NCI-H2171 (cell line): ENCODE measurements around the gene LRRC59.

Source experiments
- DNase-seq: peaks from one replicate; lab custom pipeline; 2025; lab: John Stamatoyannopoulos, UW

The LRRC59 gene

DNA sequence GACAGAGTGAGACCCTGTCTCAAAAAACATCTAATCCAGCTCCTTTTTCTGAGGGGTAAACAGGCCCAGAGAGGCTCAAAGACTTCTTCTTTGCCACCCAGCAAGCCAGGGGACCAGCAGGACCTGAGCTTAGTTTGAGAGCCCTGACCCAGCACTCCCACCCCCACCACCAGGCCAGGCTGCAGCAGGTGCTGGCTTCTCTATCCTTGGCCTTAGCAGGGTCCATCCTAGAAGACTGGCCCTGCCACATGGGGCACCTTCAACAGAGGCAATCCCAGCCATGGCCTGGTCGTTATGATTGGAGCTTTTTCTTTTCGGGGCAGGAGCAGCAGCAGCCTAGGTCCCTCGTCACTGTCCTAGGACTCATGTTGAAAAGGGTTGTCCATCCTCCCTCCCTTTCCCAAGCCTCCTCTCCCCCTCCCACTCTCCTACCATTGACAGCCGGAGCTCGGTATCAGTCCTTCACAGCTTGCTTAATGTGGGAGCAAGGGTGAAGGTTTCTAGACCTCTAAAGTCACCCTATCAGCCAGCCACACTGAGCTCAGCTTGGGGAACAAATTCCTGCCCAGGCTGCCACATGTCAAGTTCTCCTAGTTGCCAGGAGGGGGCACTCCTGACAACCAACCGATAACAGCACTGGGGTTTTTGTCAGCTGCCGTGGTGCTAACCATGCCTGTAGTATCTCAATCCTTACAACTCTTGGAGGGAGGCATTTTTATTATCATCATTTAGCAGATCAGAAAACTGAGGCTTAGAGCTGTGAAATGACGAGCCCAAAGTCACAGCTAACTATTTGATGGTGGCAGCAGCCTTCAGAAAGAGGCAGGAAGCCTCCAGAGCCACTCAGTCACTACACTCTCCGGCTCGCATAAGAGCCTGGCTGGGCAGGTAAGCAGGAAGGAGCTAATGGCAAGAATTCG, 35.5 kb downstream of the LRRC59 start:
- peak; percentile 4 for DNase-seq

DNA sequence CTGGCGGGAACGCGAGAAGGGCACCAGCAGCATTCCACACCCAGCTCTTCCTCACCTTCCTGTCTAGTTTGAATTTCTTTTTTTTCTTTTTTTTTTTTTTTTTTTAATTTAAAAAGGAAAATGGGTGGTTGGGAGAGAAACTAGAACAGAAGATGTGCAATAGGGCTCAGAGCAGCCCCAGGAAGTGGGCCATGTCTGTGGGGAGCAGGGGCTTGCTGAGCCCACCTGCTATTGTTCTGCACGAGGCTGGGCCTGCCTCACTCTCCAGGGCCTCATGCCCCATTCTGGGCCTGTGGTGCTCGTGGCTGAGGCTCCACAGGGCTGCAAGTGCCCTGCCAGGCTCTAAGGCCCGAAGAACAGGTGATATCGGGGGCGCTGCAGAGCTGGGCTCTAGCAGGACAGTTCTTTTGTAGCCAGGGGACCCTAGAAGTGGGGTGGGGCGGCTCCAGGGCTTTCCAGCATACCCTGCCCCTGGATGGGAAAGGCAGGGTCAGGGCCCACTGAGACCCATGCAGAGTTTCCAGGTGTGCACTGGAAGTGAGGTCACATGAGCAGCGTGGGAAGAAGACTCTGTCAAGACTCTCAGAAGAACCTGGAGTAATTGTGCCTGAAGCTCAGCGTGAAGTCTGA, 36.7 kb downstream of the LRRC59 start:
- DNase-seq: no peak

DNA sequence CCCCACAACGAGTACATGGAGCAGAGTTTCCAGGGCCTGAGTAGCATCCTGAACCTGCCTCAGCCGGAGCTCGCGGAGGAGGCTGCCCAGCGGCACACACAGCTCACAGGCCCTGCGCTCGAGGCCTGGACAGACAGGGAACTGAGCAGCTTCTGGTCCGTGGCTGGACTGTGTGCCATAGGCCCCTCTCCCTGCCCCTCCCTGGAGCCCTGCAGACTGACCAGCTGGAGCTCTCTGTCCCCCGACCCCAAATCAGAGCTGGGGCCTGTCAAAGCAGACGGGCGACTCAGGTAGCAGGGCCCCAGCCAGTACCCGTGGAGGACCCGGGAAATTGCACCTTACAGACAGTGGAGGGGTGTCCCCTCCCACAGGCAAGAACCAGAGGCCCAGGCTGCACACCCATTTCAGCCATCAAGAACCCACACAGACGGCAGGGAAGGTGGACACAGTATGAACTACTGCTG, 37.3 kb downstream of the LRRC59 start:
- no peak for DNase-seq

DNA sequence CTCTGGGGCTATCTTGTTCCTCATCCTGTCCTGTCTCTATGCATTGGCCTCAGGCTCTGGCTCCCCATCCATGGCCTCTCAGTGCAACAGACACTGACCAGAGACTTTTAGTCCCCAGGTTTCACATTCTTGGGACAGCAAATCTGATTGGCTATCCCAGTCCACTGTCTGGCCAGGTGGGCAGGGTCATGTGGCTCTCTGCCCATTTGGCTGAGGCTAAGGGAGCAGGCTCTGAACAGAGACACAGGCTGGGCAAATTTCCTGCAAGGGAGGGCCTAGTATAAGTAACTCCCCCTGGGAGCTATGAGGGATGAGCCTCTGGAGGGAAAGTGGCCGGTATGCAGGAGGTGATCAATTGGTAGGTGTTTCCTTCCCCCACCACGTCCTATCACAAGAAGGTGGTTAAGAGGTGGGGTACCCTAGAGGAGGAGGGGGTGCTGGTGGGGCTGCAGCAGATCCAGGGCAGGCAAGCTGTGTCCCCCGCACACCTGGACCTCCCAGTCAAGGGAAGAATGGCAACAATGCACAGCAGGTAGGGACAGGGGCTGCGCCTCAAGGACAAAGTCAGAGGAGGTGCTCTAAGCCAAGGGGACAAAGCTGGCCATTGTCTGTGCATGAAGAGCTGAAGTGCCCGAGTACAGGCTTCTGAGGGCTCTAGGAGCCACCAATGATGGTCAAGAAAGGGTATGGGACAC, 38.2 kb downstream of the LRRC59 start:
- DNase-seq: no peak

DNA sequence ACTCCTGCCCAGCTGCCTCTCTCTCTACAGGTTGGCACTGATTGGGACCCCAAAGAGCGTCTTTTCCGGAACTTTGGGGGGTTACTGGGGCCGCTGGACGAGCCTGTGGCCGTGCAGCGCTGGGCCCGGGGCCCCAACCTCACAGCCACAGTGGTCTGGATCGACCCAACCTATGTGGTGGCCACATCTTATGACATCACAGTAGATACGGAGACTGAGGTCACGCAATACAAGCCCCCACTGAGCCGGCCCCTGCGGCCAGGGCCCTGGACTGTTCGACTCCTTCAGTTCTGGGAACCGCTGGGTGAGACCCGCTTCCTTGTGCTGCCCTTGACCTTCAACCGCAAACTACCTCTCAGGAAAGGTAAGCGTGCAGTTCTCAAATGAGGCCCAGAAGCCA, 39.1 kb downstream of the LRRC59 start:
- DNase-seq: no peak

DNA sequence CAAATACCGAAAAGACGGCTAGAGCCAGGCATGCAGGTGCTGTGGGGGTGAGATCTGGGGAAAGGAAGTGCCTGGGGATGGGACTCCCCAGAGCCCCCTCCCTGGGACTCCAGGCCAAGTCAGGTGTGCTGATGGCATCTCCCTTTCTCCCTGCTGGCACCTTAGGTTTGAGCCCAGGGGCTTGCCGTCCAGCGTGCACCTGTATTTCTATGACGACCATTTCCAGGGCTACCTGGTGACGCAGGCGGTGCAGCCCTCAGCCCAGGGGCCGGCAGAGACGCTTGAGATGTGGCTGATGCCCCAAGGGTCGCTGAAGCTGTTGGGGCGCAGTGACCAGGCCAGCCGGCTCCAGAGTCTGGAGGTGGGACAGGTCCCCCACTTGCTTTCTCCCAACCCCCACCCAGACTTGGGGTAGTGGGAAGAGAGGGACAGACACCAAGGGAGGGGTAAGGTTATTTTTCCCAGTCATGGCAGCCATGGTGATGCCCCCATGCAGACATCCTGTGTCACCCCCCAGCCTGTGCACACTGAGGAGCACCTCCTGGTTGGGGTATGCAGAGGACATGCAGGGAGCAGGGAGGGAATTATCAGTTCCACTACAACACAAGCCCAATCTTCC, 40.3 kb downstream of the LRRC59 start:
- no peak for DNase-seq

DNA sequence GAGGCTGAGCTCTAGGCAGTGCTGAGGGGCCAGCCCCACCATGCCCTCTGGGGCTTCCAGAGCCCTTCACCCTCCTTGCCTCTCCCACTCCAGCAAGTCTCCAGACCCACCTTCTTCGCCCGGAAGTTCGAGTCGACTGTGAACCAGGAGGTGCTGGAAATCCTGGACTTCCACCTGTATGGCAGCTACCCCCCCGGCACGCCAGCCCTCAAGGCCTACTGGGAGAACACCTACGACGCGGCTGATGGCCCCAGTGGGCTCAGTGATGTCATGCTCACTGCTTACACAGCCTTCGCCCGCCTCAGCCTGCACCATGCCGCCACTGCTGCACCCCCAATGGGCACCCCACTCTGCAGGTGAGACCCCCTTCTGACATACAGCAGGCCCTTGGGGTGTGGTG, 40.9 kb downstream of the LRRC59 start:
- DNase-seq: no peak

DNA sequence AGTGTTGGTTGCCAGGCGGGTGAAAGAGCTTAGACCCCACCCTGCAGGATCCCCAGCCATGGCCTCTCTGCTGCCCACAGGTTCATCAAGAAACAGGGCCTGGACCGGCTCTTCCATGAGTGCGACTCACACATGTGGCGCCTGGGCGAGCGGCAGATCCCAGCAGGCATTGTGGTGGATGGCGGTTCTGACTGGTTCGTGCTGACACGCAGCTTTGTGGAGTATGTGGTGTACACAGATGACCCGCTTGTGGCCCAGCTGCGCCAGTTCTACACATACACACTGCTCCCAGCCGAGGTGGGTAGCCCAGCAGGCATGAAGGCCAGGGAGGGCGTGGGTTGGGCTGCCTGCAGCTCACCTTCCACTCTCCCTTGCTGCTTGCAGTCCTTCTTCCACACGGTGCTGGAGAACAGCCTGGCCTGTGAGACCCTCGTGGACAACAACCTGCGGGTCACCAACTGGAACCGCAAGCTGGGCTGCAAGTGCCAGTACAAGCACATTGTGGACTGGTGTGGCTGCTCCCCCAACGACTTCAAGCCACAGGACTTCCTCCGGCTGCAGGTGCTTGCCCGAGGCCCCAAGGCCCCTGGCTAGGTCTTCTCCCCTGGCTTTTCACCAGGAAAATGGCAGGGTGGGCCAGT, 41.5 kb downstream of the LRRC59 start:
- DNase-seq: no peak

DNA sequence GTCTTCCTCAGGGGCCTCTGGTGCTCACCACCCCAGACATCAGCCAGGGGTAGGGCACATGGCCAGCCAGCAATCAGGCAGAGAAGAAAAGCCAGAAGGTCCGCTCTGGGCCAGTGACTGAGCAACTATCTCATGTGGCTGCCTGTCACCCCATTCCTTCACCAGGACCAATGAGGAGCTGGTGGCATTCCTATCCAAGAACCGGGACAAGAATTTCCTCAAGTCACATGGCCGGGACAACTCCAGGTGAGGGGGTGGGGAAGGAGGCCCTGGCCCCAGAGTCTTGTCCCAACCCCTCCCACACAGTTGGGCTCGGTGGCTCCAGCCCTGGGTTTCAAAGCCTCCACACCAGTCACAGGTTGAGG, 42.0 kb downstream of the LRRC59 start:
- DNase-seq: no peak

DNA sequence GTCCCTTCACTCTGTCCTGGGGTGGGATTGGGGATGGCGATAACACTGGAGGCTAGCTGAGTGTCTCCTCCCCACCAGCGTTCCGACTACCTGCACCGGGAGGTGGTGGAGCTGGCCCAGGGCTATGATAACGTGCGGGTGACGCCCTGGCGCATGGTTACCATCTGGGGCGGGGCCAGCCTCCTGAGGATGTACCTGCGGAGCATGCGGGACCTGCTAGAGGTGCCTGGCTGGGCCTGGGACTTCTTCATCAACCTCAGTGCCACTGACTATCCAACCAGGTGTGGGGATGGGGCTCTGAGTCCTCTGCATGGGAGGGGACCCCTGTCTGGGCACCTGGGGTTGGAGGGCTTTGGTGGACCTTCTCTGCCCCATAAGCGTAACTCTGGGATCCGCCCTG, 42.5 kb downstream of the LRRC59 start:
- no peak for DNase-seq

DNA sequence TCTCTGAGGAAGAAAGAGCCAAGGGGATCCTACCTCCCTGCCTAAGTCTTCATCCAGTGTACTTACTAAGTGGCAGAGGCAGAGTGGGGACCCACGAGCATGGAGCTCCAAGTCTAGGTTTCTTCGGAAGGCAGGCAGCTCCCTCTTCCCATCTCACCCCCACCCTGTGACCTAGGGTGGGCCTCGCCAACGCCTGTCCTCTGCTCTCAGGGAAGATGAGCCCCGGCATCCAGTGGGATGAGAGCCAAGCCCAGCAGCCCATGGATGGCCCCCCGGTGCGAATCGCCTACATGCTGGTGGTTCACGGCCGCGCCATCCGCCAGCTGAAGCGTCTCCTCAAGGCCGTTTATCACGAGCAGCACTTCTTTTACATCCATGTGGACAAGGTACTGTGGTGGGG, 43.1 kb downstream of the LRRC59 start:
- no peak for DNase-seq

DNA sequence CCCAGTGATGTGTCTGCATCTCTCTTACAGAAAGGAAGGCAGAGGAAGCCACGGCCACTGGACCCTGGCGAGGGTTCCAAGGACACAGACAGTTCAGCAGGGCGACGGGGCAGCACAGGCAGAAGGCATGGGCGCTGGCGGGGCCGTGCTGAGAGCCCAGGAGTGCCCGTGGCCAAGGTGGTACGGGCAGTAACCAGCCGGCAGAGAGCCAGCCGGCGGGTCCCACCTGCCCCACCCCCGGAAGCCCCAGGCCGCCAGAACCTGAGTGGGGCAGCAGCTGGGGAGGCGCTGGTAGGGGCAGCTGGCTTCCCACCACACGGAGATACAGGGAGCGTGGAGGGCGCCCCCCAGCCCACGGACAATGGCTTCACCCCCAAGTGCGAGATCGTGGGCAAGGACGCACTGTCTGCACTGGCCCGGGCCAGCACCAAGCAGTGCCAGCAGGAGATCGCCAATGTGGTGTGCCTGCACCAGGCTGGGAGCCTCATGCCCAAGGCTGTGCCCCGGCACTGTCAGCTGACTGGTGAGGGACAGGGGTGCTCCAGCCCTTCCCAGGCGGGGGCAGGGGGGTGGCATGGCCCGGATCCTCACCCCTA, 43.6 kb downstream of the LRRC59 start:
- DNase-seq: no peak

DNA sequence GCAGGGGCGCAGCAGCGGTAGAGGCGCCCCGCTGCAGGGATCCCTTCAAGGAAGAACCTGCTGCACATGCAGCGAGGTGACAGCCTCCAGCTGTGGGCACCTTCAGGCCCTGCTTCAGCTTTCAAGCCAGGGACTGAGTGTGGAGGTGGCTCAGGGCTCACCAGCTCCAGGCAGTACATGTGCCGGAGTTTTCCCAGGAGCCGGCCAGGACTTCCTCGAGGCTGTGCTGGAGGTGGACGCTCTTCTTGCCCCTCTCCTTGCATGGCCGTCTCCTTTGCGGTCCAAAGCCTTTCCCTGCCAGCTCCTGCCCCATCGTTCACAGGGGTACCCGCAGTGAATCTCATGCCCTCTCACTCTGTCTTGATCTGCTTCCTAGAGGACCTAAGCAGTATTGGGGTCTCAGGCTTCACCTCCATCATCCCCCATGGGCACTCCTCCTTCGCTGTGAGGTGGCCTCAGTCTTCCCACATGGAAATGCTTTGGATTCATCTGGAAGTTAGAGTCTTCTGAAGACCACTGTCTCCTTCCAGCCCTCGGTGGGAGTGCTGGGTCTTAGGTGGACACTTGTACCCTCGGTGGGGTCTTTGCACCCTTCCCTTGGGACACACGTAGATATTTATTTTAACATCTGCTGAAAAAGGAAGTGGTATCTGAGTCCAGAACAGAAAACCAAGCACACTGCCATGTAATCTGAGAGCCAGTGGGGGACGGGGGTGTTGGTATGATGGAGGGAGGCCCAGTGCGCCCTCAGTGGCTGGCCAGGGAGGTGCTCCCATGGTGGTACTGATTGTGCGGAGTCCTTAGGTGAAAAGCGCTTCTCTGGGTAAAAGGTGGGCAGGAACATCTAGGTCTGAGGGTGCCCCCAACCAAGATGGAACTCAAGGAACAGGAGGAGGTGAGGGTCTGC, 44.4 kb downstream of the LRRC59 start:
- DNase-seq: no peak

DNA sequence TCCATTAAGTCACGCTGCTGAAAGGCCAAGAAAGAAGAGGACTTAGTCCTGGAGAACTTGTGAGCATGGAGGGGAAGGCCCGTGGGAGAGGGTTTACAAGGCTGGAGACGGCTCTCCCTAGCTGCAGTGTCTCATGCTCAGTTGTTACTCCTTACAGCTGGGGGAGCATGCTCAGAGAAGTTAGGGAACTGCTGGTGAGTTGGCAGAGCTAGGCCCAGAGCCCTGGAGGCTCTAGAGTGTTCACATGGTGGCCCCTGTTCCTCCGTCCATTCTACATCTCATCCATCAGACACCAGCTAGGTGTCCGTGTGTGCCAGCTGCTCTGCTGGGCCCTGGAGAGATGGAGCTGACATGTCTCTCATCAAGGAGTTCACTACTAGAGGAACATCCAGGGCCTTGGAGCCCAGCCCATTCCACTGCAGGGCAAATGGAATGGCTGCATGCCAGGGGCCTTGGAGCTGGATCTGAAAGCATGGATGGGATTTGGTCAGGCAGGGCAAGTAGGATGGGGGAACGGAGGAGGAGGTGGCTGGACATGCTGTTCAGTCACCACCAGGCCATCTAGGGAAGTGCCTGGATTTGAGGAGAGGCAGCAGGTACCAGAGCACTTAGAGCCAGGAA, 45.1 kb downstream of the LRRC59 start:
- DNase-seq: no peak

DNA sequence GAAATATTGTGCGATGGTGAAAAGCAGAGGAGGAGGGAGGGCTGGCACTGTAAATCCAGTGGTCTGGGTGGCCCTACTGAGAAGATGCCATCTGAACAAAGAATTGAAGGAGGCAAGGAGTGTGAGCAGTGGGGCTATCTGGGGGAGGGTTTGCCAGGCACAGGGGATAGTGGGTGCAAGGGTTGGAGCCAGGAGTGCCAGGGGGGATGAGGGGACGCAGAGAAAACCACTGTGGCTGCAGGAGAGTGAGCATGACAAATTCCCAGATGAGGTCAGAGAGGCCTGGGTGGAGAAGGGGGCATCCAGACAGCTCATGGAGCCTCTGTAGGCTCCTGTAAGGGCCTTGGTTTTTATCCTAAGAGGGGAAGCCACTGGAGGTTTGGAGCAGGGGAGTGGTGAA, 46.6 kb downstream of the LRRC59 start:
- no peak for DNase-seq

DNA sequence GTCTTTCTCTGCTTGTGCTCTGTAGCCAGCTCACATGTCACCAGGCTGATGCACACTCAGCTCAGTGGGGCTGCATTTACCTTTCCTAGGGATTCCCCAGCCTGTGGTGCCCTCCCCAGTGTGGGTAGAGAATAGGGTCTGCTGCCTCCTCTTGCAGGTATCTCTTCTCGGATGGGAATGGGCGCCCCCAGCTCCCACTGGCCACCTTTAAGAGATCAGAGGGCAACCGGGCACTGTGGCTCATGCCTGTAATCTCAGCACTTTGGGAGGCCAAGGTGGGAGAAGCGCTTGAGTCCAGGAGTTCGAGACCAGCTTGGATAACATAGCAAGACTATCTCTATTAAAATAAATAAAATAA, 48.1 kb downstream of the LRRC59 start:
- no peak for DNase-seq

DNA sequence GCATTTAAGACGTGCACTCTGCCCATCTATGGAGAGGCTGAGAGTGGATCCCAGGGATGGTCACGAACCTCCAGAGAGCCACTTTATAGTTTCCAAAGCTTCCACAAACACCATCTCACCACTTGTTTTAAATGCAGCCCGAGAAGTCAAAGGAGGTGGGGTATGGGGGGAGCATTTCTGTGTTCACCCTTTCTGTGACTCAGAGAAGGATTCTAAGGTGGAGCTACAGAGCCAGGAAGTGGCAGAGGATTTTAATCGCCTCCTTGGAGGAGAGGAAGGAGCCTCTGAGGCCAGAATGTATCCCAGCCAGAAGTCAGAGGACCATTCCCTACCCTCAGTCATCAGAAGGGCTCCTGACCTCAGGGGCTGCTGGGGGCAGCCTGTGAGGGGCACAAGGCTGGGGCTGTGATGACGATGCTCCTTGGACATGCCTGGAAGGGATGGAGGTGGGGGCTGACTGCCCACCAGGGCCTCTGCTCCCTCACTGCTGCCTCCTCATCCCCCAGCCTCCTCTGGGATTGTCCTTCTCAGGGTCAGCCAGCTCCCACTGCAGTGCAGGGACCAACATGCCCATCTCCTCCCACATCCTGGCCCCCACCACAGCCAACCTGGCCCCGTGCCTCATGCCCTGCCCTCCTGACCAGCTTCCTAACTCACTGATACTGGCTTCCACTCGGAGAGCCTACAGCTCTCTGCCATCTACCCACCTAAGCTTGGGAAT, 48.6 kb downstream of the LRRC59 start:
- no peak for DNase-seq

DNA sequence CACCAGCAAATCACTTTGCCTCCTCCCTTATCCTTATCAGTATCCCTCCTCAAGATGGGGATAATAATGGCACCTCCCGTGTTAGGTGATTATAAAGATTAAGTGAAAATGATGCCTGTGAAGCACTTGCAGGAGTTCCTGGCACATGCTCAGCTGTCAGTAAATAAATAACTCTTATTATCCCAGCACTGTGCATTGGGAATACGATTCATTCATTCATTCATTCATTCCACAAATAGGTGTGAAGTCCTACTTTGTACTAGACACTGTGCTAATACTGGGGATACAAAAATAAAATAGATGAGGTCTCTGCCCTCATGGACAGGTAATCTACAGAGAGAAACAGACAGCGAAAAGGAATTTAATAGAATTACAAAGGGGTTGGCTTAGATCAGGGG, 49.4 kb downstream of the LRRC59 start:
- no peak for DNase-seq

DNA sequence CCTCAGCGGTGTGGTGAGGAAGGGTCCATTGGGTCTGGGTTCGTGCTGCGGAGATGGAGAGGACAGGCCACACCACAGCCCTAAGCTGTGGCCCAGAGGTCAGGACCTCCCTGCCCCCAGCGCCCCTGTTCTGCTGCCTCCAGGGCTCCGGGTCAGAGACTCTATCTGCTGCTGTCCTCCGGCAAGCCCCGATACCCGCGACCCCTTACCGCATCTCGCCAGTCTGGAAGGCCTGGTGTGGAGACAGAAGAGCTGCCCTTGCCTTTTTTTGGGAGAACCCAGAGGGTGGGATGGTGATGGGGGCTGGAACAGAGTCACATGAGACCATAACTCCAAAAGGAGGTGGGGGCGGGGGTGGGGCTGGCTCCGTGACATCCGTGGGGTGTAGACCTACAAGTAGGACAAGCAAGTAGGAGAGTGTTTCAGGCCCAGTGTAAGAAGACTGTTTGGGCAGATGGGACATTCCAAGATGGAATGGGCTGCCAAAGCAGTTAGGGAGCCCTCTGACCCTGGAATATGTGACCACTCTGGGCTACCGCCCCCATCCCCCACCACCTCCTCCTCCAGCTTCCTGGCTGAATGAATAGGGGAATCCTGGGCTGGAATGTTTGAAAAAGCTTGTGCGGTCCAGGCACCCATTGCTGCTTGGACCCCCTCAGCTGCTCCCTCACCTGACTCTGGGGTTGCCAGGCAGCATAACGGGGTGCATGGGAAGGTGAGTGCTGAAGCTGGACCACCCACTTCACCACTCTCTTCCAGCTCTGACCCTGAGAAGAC, 50.0 kb downstream of the LRRC59 start:
- DNase-seq: no peak
